NOMO-1 (cell line): ENCODE measurements around the gene ABCG2.
"Not testable (repeated sequence)": the region's sequence is repeated elsewhere in the genome, so short reads cannot be mapped to it uniquely, and the experiment has no call there.

ENCODE experiments used
- DNase-seq, 2 experiments: peaks; one replicate each; lab custom pipeline; 2025; ENCODE audit not compliant: unreplicated experiment in 2 of 2; lab: John Stamatoyannopoulos, UW

The ABCG2 gene

DNA sequence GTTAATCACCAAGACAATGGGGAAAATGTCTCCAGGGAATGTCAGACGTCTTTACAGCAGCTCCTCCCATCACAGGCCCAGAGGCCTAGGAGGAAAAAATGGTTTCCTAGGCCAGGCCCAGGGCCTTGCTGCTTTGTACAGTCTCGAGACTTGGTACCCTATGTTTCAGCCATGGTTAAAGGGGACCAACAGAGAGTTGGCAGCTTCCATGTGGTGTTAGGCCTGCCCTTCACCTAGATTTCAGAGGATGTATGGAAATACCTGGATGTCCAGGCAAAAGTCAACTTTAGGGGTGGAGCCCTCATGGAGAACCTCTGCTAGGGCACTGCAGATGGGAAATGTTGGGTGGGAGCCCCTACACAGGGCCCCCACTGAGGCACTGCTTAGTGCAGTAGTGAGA is 38.5 kb downstream of the ABCG2 start:
- DNase-seq = no peak

GRCh38 chr4:88115587-88115986 is 42.9 kb downstream of the ABCG2 start:
- DNase-seq = no peak

- no peak for DNase-seq
These were observed 45.6 kb downstream of the ABCG2 start for GRCh38 chr4:88112856-88113255.

- DNase-seq = no peak
These were observed 47.6 kb downstream of the ABCG2 start for GRCh38 chr4:88110826-88111225.

- DNase-seq = no peak
These were observed 49.1 kb downstream of the ABCG2 start for GRCh38 chr4:88109123-88109881.

DNA sequence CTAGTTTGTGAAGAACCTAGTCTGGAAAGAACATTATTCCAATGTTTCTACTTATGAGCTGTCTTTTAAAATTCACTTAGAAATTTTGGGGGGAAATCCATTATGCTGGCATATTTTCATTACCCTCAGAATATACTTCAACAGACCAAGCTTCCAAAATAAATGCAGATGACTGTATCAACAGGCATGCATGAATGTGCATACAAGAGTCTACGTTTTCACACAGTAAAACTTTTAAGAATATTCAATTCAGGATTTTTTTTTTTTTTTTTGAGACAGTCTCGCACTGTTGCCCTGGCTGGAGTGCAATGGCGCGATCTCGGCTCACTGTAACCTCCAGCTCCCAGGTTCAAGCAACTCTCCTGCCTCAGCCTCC is 49.7 kb downstream of the ABCG2 start:
- no peak for DNase-seq

DNA sequence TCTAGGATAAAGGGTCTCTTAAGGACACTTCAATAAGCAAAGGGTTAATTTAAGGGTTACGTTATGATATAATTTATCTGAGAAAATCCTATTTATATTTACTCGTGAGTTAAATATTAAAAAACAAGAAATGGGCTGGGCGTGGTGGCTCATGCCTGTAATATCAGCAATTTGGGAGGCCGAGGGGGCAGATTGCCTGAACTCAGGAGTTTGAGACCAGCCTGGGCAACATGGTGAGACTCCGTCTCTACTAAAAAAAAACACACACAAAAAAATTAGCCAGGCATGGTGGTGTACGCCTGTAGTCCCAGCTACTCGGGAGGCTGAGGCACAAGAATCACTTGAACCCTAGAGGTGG is 50.4 kb downstream of the ABCG2 start:
- DNase-seq = not testable (repeated sequence)

DNA sequence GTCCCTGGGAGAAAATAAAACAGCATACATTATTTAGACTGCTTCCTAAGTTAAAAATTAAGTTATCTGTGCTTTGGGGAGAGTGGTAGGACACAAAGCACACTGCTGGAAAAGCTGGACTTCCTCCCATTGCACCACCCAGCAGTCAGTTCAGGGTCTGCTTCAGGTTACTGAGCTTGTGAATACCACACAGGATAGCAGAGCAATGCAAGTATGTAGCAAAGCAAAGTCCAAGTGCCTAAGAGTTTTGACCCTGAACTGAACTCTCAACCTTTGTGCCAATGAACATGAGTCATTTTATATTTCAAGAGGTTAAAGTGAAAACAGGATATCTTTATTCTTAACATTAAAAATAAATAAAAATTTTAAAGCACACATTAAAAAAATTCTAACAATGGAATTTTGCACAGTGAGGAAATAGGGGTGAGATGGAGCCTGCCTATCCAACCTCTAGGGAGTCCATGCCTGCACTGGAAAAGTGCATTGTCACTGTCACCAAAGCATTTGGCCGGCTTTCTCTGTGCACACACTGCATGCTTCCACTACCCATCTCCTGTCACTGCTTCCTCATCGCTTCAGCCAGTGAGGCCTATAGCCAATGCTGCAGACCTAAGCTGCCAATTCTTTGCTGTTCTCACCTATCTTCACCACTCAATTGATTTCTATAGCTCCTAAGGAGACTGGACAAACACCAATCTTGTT is 50.9 kb downstream of the ABCG2 start:
- DNase-seq = peak; percentile 3 to 13

- no peak for DNase-seq
These were observed 52.2 kb downstream of the ABCG2 start for GRCh38 chr4:88106205-88106604.

DNA sequence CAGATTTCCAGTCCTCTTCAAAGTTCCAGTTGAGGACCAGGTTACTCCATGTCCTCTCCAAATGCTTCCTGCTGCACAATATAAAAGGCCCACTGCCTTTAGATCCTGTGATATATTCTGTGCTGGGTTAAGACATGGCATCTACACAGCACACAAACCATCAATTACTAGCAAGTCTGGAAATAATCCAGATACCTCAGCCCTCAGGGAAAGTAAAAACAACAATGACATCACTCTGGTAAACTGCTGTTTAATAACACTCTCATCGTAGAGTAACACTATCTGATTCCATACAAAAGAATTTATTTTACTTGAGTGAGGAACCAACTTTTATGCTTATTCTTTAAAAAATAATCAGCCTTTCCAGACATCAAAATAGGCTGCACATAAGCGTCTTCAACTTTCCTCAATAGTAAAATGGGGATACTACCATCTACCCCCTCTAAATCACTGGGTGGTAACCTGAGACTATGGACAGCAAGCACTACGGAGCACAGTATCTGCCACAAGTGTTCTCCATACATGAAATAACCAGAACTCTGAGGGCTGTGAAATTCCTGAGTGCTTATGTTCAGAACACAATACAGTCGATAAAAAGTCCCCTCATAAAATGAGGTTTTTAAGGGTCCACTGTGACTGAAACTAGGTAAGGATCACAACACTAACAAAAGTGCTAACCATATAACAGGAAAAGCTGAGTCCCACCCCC is 53.4 kb downstream of the ABCG2 start:
- no peak for DNase-seq

DNA sequence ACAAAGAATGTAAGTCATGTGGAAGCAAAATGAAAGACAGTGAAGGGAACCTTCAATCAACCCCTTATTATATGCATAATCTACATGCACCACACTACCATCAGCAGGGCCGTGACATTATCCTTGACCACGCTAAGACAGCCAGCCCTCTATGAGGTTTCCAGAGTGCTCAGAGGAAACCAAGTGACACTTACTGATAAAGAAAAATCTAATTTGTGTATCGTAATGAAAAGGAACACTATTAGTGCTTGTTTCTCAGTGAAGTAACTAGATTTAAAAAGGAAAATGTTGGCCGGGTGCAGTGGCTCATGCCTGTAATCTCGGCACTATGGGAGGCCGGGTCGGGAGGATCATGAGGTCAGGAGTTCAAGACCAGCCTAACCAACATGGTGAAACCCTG is 56.4 kb downstream of the ABCG2 start:
- DNase-seq = no peak

DNA sequence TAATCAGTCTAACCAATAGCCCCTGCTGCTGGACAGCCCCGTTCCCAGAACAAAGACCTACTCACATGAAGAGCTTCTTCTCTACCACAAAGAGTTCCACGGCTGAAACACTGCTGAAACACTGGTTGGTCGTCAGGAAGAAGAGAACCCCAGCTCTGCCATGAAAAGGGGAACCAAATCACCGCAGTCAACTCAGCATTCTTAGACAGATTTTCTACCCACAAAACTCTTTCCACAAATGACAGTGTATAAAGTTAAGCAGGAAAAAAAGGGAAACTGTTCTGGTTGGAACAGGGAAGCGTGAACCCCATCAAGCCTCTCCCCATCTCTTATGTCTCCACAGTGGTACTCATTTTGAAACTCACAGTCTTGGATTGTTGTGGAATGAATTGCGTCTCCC is 57.3 kb downstream of the ABCG2 start:
- peak; percentile 8 to 74 for DNase-seq

GRCh38 chr4:88098993-88099752 is 59.3 kb downstream of the ABCG2 start:
- DNase-seq = no peak

DNA sequence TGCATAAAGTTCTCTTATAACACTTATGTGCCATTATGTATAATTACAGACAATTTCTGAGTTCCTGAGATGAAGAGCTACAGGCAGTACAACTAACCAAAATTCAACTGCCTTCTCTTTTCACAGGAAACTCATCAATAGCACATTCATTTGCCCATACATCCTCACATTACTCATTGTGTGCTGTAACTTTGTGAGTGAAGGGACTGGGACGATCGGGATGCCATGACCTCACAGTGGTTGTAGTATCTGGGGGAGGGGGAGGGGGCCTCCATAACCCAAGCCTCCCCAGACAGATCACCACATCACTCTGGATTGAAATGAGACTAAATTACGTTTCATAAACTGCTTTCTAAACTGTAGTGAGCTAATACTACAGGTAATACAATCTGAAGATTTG is 60.7 kb downstream of the ABCG2 start:
- no peak for DNase-seq

DNA sequence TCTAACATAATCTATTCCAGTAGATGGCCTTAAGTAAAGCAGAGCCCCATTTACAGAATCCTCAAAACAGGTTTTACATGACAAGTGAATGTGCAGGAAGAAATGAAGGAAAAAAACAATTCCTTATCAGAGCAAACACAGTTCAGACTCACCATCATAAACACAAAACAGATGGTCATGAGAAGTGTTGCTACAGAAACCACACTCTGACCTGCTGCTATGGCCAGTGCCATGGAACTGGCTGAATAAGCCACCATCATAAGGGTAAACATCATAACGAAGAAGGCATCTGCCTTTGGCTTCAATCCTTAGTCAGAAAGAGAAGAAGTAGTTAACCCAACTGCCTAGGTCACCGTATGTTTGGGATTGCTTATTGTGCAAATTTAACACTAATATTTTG is 61.1 kb downstream of the ABCG2 start:
- no peak for DNase-seq

DNA sequence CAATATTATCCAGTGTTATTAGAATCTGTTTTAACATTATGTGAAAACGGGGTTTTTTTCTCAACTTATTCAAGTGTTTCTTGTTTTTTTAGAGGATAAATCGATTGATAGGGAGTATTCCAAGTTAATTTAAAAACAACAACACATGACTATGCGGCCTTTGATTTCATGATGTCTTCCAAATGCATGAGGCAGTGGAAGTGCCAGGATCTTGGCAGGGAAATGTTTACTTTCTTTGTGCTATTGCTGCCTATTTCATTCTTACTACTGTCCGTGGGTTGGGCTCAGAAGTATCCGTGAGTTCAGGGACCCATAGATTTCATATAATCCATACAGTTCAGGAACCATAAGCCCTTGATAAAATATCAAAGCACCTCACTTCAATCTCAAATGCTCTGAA is 64.6 kb downstream of the ABCG2 start:
- no peak for DNase-seq

DNA sequence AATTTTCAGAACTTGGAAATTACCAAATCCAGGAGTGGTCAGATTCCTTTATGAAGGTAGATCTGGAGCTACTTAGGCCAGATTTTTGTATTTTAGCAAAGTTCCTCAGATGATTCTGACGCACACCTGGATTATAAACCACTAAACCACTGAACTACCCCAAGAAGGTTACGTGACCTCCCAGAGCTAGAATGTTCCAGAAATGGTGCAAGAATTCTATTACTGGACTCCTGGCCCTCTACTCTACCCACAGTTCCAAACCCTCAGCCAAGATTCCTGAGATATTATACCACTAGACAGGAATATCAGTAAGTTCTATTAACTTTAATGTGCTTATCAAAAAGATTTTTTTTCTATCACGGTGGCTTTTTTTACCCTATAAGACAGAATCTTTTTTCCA is 67.1 kb downstream of the ABCG2 start:
- DNase-seq = no peak

DNA sequence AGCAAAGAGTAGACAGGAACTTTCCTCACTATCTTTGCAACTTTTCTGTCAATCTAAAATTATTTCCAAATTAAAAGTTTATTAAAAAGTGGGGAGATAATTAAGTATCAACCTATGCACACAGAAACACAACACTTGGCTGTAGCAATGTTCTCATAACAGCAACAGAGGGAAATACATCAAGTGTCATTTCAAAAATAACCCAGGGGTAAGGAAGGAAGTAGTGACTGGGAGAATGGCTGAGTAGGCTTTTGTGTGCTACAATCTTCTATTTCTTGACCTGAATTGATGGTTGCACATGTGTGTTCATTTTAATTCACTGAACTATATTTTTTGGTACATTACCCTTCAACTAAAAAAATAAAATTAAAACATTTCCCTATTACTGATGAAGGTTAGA is 67.5 kb downstream of the ABCG2 start:
- no peak for DNase-seq

- DNase-seq = no peak
These were observed 71.4 kb downstream of the ABCG2 start for GRCh38 chr4:88087004-88087403.

- no peak for DNase-seq
These were observed 77.8 kb downstream of the ABCG2 start for GRCh38 chr4:88080626-88081025.

- DNase-seq = no peak
These were observed 79.9 kb downstream of the ABCG2 start for GRCh38 chr4:88078579-88078978.
